T-helper 2 cell treated with Interferon-gamma antibody and Interleukin-4, amounts not matched to agents 5 μg/mL and 100 μg/mL, for 36 hours (primary cell): ENCODE data around the gene CLASP1.
"Not testable (repeated sequence)": the region's sequence is repeated elsewhere in the genome, so short reads cannot be mapped to it uniquely, and the experiment has no call there.

Experiments used
- DNase-seq: peaks from one replicate; pipeline ENCODE4 v3.0.0; 2021; ENCODE audit warnings: low spot score
- H3K27ac Mint-ChIP-seq: one replicate; pipeline ENCODE4 v1.8.0; 2021; ENCODE audit warnings: mild to moderate bottlenecking, mixed read lengths
- H3K27me3 Mint-ChIP-seq: one replicate; pipeline ENCODE4 v1.8.0; 2021; ENCODE audit warnings: low read depth, mixed read lengths
- H3K36me3 Mint-ChIP-seq: one replicate; pipeline ENCODE4 v1.8.0; 2021; ENCODE audit warnings: low read depth, mixed read lengths
- H3K4me1 Mint-ChIP-seq: one replicate; pipeline ENCODE4 v1.8.0; 2021; ENCODE audit warnings: low read depth, mixed read lengths
- H3K4me3 Mint-ChIP-seq: one replicate; pipeline ENCODE4 v1.8.0; 2022; ENCODE audit warnings: mild to moderate bottlenecking, moderate library complexity, mixed read lengths
- H3K9me3 Mint-ChIP-seq: one replicate; pipeline ENCODE4 v1.8.0; 2021; ENCODE audit warnings: mixed read lengths

Gene CLASP1

DNA sequence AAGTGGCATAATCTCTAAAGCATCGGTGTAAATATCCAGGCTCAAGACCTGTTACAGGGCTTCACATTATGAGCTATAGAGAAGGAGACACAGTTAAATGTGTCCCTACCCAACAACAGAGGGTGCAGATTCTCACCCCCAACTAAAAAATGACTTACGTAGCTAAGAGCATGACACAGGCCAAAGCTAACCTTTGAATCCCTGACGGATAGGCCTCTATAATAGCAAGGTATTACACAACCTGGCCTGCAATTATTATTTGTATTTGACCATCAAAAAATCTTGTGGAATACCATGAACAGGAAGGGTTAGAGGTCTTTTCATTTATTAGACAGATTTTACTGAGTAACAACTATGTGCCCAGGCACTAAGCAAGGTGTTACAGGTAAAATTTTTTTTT, 73.5 kb downstream of the CLASP1 start:
- Mint-ChIP-seq H3K27me3 (no peaks in the 10 kb centered on the region), H3K9me3 (no peaks in the 10 kb centered on the region), H3K4me3 (no peak overlapping the region), H3K27ac (no peak overlapping the region), H3K4me1 (peaks cover 6% of the 10 kb centered on the region), H3K36me3 (peaks cover under 1% of the 10 kb centered on the region)
- DNase-seq: no peak

DNA sequence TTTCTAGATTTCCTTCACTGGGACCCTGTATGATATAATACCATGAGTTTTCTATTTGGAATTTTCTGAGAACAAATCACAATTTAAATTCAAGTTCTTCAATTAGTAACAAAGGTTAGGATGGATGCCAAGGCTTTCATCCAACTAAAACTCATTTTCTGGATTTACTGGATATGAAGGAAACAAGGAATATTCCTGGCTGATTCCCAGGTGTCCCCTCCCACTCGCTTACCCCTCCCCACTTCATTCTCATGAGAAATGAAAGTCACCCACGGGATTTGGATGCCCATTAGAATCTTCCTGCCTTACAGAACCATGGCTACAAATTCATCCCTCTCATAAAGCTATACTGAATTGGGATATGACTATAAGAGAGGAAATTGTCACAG, 78.6 kb downstream of the CLASP1 start:
- Mint-ChIP-seq H3K36me3 (peaks cover 6% of the 10 kb centered on the region), H3K9me3 (no peaks in the 10 kb centered on the region), H3K27me3 (no peaks in the 10 kb centered on the region), H3K27ac (no peak overlapping the region), H3K4me1 (no peaks in the 10 kb centered on the region), H3K4me3 (no peak overlapping the region)
- no peak for DNase-seq

DNA sequence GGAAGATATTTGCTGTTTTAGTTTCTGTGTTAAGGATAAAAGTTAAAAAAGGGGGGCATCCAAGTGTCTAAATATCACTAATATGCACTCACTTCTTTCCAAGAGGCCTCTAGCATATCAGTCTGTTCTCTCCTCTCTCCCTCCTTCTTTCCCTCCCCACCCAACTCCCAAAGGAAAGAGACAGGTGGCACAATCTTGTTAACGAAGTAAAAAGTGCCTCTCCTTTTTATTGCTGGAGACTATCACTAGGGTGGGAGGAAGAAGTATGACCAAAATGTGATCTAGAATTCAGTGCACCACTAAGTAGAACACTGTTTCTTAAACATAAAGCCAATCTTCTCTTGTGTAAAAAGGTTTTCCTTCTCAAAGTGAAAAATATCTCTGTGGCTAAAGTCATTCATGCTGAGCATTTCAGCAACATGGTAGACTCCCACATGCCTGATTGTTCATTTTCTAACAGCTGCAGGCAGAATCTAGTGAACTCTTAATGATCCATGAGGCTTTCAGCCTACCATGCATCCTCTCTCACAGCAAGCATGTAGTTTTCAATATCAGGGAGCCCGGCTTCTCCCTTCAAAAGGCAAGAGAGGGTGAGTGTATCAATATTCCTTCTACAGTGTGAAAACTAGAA, 79.1 kb downstream of the CLASP1 start:
- H3K27me3 Mint-ChIP-seq: no peaks in the 10 kb centered on the region
- H3K27ac Mint-ChIP-seq: no peak overlapping the region
- peaks cover 6% of the 10 kb centered on the region for H3K36me3 Mint-ChIP-seq
- H3K4me3 Mint-ChIP-seq: no peak overlapping the region
- H3K9me3 Mint-ChIP-seq: no peaks in the 10 kb centered on the region
- no peaks in the 10 kb centered on the region for H3K4me1 Mint-ChIP-seq
- no peak for DNase-seq

DNA sequence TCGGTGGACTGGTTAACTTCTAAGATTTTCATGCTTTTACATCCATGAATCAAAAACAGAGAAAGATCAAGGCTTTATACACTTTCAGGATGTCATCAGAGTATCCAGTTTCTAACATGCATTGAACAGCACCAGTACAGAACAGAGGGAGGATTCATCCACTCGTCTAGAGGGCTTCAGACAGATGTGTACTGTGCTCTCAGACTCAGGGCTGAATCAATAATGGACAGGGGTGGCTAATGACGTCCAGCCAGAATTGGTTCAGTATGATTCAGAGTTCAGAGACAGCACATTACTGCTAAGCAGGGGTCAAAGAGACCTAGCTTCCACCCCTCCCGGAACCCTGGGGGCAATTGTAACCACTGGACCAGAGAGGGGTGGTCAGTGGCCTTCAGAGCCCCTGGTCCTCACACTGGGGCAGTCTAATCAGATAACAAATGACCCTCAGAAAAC, 81.3 kb downstream of the CLASP1 start:
- no peak for DNase-seq
- Mint-ChIP-seq H3K9me3 (peaks cover 12% of the 10 kb centered on the region), H3K4me1 (peaks cover 11% of the 10 kb centered on the region), H3K4me3 (no peak overlapping the region), H3K36me3 (peaks cover 17% of the 10 kb centered on the region), H3K27ac (no peak overlapping the region), H3K27me3 (no peaks in the 10 kb centered on the region)

DNA sequence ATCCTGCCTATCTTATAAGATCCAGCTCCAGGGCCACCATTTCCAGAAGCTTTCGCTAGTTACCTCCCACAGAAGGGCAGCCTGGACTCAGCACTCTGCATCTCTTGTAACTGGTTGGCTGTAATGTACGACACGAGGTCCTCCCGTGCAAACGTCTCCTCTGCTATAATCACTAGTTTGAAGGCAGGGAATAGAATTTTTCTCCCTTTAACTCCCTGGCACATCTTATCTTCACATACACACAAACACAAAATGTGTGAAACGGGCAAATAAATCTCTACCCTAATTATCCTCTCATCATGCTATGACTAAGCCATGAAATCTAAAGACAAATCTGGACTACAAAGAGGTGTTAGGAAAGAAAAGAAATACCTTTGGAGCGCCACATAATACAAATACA, 81.8 kb downstream of the CLASP1 start:
- H3K36me3 Mint-ChIP-seq: peaks cover 17% of the 10 kb centered on the region
- peaks cover 12% of the 10 kb centered on the region for H3K9me3 Mint-ChIP-seq
- no peaks in the 10 kb centered on the region for H3K27me3 Mint-ChIP-seq
- H3K4me3 Mint-ChIP-seq: no peak overlapping the region
- no peak overlapping the region for H3K27ac Mint-ChIP-seq
- DNase-seq: no peak
- peaks cover 15% of the 10 kb centered on the region for H3K4me1 Mint-ChIP-seq

DNA sequence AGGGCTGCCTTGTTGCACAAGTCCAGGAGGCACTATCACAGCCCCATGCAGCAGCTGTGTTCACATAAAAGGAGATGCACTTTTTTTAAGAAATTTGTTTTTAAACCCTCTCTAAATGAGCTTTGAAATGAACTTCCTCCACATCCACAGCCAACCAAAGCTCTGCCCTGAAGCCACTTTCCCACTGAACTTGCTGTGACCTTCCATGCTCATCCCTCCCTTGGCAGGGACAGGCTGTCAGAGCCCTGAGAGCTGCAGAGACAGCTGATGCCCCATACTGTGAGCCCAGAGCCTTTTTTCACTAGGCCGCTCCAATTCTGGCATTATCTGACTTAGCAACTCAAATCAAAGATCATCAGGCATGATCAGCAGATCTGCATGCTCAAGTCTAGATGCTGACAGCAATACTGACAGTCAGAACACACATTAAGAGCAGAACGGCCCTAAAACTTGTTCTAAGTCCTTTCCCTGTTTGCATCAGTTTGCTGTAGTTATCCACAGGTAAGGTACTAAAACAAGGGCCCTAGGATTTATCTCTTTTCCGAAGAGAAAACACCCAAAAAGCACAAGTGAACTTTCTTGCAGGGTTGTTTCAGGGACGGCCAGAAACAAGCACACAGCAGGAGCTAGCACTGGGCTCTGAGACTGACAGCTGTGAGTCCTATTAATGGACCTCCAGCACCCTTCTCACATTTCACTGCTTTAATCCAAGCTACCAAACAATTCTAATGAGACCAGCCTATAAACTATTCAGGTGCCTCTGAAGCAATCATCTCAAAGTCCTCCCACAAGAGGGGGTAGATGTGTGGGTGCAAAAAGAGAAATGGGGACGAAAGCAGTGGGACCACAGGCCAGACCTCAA, 83.6 kb downstream of the CLASP1 start:
- H3K27ac Mint-ChIP-seq: no peak overlapping the region
- DNase-seq: no peak
- H3K4me1 Mint-ChIP-seq: peaks cover 26% of the 10 kb centered on the region
- no peak overlapping the region for H3K4me3 Mint-ChIP-seq
- H3K36me3 Mint-ChIP-seq: peaks cover 16% of the 10 kb centered on the region
- peaks cover 12% of the 10 kb centered on the region for H3K9me3 Mint-ChIP-seq
- no peaks in the 10 kb centered on the region for H3K27me3 Mint-ChIP-seq

DNA sequence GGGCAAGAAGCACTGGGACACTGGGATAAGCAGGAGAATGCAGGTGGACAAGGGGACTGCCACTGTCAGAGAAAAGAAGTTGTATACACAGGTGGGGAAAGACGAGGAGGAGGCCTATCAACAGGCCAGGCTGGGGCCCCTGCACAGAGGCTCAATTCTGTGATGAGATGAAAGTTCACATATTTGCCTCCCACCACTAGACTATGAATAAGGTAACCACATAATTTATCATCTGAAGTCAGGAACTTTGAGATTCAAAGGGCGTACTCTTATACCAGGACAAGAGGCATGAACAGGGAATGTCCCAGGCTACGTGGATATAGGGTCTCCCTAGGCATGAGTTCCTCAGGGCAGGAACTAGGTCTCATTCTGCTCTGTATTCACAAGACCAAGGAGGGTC, 84.4 kb downstream of the CLASP1 start:
- no peak for DNase-seq
- peaks cover 26% of the 10 kb centered on the region for H3K4me1 Mint-ChIP-seq
- H3K27me3 Mint-ChIP-seq: no peaks in the 10 kb centered on the region
- H3K27ac Mint-ChIP-seq: no peak overlapping the region
- H3K9me3 Mint-ChIP-seq: peaks cover 12% of the 10 kb centered on the region
- H3K36me3 Mint-ChIP-seq: peaks cover 16% of the 10 kb centered on the region
- no peak overlapping the region for H3K4me3 Mint-ChIP-seq

DNA sequence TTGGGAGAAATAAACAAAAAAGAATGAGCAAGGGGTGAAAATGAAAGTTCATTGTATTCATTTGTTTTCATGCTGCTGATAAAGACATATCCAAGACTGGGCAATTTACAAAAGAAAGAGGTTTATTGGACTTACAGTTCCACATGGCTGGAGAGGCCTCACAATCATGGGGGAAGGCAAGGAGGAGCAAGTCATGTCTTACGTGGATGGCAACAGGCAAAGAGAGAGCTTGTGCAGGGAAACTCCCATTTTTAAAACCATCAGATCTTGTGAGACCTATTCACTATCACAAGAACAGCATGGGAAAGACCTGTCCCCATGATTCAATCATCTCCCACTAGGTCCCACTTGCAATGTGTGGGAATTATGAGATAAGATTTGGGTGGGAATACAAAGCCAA, 85.5 kb downstream of the CLASP1 start:
- Mint-ChIP-seq H3K9me3 (peaks cover 12% of the 10 kb centered on the region), H3K4me1 (peaks cover 28% of the 10 kb centered on the region), H3K36me3 (peaks cover 16% of the 10 kb centered on the region)
- H3K27me3 Mint-ChIP-seq, H3K4me3 Mint-ChIP-seq, DNase-seq, H3K27ac Mint-ChIP-seq: not testable (repeated sequence)

DNA sequence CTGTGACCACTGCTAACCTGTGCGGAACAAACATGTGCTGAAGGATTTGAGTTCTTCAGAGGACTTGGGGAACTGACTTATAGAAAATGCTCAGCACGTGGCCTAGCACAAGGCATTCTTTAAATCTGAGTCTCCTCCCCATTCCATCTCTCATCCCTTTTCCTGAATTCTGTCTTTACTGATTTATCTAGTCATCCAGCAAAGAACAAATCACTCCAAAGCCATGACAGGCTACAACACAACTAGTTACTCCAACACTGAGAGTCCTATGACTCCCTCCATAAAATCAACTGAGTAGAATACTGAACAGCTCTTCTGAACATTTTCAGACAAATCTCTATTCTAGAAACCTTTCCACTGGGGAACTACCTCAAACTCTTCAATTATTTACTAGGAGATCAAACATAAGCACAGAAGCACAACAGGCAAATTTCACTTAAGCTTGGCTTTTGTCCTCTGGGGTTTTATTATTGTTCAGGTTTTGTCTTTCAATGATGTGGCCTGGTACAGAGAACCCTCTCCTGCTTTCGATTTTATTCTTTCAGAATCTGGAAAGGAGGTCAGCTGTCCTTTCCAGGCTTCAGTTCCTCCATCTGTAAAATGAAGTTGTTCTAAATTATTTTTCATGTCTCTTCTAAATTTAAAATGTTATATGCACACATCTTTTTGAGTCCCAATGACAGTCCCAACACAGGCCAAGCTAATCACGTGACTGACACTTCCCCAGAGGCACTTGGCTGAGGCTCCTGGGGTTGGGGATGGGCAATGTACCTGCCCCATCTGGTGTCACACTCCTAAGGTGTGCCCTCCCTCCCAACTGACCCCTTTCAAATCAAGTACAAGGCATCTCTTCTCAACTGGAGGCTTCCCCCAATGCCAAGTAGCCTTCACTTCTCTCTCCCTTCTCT, 86.7 kb downstream of the CLASP1 start:
- Mint-ChIP-seq H3K27me3 (no peaks in the 10 kb centered on the region), H3K4me3 (no peak overlapping the region), H3K36me3 (peaks cover 16% of the 10 kb centered on the region), H3K27ac (no peak overlapping the region), H3K4me1 (peaks cover 32% of the 10 kb centered on the region), H3K9me3 (peaks cover 12% of the 10 kb centered on the region)
- no peak for DNase-seq

DNA sequence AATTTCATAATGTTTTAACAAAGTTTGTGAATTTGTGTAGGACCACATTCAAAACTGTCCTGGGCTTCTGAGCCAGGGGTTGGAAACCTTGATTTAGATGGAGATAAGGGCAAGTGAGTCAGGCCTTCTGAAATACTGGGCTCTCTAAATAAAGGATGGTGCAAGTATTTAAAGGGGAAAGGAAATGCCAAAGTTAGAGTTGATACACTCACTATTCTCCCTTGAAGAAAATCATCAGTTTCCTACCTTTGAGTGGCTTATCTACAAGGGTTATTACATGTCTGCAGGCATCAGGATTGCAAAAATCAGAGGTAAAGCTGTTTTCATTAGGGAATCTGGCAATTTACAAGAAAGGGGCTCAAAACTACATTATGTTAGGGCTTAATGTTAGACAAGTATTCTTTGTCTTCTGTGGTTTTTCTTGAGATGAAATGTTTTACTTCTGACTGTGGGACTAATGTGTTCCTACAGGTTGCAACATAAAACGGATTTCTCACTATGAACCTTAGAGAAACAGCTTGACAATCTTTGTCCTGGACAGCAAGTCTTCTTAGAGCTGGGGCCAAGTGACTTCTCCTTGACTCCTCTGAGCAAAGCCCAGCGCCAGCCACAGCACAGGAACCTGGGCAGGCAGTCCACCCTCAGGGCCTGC, 87.5 kb downstream of the CLASP1 start:
- H3K4me1 Mint-ChIP-seq: peaks cover 32% of the 10 kb centered on the region
- peak; percentile 8 for DNase-seq
- peaks cover 14% of the 10 kb centered on the region for H3K36me3 Mint-ChIP-seq
- H3K27ac Mint-ChIP-seq: no peak overlapping the region
- H3K4me3 Mint-ChIP-seq: no peak overlapping the region
- no peaks in the 10 kb centered on the region for H3K27me3 Mint-ChIP-seq
- H3K9me3 Mint-ChIP-seq: peaks cover 12% of the 10 kb centered on the region

DNA sequence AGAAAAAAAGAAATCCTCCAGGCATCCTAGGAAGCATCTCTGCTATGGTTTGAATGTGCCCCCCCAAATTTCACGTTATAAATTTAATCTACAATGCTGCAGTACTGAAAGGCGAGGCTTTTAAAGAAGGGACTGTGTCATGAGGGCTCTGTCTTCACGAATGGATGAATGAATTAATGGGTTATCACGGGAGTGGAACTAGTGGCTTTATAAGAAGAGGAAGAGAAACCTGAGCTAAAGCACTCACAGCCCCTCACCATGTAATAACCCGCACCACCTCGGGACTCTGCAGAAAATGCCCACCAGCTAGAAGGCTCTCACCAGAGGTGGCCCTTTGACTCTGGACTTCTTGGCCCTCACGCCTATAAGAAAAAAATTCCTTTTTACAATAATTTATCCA, 90.9 kb downstream of the CLASP1 start:
- Mint-ChIP-seq H3K9me3 (no peaks in the 10 kb centered on the region), H3K27me3 (no peaks in the 10 kb centered on the region), H3K36me3 (no peaks in the 10 kb centered on the region), H3K4me1 (peaks cover 28% of the 10 kb centered on the region), H3K4me3 (no peak overlapping the region), H3K27ac (no peak overlapping the region)
- no peak for DNase-seq

DNA sequence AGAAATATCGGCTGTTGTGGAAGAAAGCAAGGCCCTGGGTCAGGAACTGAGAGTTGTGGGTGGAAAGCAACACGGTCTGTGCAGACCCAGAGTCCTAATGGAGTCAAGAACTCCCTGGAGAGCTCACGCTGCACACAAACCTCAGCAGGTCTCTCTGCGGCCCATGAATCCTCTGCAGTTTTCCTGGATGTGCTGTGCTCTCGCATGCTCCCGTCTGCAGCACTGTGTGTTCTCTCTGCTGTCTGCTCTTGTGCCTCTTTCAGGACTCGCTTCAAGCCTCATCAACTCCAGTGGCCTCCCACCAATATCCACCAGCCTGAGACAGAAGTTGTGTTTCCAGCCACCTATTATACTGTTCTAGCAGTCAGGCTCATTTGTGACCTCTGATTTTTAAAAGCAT, 94.3 kb downstream of the CLASP1 start:
- H3K4me3 Mint-ChIP-seq: no peak overlapping the region
- no peaks in the 10 kb centered on the region for H3K27me3 Mint-ChIP-seq
- H3K4me1 Mint-ChIP-seq: peaks cover 35% of the 10 kb centered on the region
- H3K36me3 Mint-ChIP-seq: peaks cover 10% of the 10 kb centered on the region
- DNase-seq: no peak
- H3K27ac Mint-ChIP-seq: no peak overlapping the region
- H3K9me3 Mint-ChIP-seq: peaks cover 12% of the 10 kb centered on the region

DNA sequence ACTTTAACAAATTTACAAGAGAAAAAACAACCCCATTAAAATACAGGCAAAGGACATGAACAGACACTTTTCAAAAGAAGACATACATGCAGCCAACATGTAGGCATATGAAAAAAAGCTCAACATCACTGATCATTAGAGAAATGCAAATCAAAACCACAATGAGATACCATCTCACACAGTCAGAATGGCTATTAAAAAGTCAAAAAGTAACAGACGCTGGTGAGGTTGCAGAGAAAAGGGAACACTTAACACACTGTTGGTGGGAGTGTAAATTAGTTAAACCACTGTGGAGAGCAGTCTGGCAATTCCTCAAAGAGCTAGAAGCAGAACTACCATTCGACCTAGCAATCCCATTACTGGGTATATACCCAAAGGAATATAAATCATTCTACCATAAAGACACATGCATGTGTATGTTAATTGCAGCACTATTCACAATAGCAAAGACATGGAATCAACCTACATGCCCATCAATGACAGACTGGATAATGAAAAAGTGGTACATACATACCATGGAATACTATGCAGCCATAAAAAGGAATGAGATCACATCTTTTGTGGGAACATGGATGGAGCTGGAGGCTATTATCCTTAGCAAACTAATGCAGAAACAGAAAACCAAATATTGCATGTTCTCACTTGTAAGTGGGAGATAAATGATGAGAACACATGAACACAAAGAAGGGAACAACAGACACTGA, 96.6 kb downstream of the CLASP1 start:
- not testable (repeated sequence) for H3K27me3 Mint-ChIP-seq, H3K27ac Mint-ChIP-seq, H3K4me3 Mint-ChIP-seq, DNase-seq
- peaks cover 29% of the 10 kb centered on the region for H3K4me1 Mint-ChIP-seq
- H3K36me3 Mint-ChIP-seq: peaks cover 23% of the 10 kb centered on the region
- peaks cover 29% of the 10 kb centered on the region for H3K9me3 Mint-ChIP-seq
